LNCaP clone FGC (cell line): ENCODE measurements around the gene ZFAND3.

Source experiments
- DNase-seq: peaks from one replicate; pipeline ENCODE4 v3.0.0-alpha.2; 2011; ENCODE audit warnings: low read depth
- H3K4me3 ChIP-seq: 2 replicates; pipeline ENCODE4 v1.5.1; 2011; ENCODE audit warnings: mild to moderate bottlenecking, low read depth, low read length, control low read depth
- TF ChIP-seq, protein P1 (sequence below): IDR thresholded peaks from 2 replicates; pipeline ENCODE4 v1.5.1; 2012; ENCODE audit warnings: mild to moderate bottlenecking; ENCODE audit not compliant: control insufficient read depth, insufficient read depth; ENCODE audit errors: extremely low read depth

The ZFAND3 gene

DNA sequence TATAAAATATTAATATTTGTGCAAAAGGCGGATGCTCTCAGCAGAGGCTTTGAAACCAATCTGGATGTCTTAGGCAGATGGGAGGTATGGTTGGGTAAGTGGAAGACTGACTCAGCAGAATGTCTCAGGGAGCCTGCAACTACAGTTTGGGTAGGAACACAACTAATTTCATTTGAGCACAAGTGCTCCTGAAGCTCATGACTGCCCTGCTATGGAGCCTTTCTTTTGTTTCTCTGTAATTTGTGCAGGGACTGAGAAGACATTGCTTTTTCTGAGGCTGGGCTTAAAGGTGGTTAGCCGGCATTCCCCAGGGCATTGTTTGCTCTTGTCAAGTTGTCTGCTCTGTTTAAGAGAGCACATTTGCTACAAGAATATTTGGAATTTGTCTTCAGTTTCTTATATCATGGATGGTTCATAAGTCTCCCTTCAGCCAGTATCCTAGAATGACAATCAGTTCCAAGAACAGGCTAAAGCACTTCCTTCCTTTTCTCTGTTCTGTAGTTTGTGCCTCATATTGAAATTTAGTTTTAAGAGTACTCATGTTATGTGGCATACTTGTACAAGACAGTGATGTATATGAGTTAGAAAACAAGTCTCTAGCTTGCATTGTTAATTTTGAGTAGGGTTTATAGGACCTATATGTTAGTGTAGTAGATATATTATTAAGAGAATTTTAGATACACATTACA is 208.3 kb downstream of the ZFAND3 start:
- no peak overlapping the region for H3K4me3 ChIP-seq
- no peak for DNase-seq
- TF ChIP-seq, protein P1, sequence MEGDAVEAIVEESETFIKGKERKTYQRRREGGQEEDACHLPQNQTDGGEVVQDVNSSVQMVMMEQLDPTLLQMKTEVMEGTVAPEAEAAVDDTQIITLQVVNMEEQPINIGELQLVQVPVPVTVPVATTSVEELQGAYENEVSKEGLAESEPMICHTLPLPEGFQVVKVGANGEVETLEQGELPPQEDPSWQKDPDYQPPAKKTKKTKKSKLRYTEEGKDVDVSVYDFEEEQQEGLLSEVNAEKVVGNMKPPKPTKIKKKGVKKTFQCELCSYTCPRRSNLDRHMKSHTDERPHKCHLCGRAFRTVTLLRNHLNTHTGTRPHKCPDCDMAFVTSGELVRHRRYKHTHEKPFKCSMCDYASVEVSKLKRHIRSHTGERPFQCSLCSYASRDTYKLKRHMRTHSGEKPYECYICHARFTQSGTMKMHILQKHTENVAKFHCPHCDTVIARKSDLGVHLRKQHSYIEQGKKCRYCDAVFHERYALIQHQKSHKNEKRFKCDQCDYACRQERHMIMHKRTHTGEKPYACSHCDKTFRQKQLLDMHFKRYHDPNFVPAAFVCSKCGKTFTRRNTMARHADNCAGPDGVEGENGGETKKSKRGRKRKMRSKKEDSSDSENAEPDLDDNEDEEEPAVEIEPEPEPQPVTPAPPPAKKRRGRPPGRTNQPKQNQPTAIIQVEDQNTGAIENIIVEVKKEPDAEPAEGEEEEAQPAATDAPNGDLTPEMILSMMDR: no peak

DNA sequence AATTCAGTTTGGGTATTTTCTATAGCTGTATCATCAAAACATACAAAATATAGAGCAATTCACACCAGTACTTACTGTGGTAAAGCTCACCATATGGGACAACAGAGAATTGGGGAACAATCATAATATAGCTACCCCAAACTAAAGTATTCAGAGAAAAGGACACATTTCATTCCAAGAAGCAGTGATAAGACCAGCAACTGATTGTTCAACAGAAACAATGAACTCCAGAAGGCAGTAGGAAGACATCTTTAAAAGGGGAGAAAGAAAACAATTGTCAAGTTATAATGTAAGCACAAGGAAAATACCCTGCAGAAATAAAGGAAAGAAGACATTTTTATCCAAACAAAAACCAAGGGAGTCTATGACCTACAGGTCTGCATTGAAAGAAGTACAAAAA is 210.9 kb downstream of the ZFAND3 start:
- TF ChIP-seq, protein P1: no peak
- no peak for DNase-seq
- H3K4me3 ChIP-seq: no peak overlapping the region

DNA sequence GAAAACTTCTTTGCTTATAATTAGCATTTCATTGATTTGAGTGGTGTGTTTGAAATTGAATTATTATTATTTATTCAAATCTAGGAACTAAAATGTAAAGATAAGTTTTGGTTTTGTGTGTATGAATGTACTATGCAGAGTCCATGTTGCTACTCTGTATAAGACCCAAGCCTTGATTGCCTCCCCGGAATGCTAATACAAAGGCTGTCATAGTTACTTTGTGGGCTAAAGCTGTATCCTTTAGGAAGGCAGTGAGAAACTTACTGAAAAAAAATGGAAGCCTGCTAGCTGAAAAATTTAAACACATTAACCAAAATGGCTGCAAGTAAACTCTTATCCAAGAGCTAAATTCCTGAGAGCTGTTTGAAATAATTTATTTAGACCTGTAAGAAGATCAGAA is 213.3 kb downstream of the ZFAND3 start:
- H3K4me3 ChIP-seq: no peak overlapping the region
- TF ChIP-seq, protein P1: no peak
- no peak for DNase-seq

DNA sequence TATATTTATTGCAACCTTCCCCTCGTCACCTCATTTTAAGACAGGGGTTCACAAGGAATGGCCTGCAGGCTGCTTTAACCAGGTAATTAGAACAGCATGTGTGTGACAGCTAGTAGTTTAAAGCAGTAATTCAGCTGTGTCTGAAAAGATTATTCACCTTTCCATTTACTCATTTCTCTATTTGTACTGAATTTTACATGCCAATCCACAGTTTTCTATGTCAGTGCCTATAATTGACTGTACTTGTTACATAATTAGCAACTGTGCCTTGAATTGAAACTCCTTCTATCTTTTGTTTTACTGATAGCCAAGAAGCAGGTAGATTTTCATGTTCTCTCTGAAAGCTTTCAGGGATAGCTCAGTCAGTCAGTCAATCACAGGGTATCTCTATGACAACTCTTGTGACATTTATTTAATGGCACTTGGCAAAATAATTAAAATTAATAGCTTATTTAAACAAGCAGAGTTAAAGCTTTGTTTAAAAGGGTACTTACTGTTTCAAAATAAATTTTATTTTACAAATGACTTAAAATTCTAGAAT is 214.0 kb downstream of the ZFAND3 start:
- DNase-seq: no peak
- H3K4me3 ChIP-seq: no peak overlapping the region
- TF ChIP-seq, protein P1: no peak

DNA sequence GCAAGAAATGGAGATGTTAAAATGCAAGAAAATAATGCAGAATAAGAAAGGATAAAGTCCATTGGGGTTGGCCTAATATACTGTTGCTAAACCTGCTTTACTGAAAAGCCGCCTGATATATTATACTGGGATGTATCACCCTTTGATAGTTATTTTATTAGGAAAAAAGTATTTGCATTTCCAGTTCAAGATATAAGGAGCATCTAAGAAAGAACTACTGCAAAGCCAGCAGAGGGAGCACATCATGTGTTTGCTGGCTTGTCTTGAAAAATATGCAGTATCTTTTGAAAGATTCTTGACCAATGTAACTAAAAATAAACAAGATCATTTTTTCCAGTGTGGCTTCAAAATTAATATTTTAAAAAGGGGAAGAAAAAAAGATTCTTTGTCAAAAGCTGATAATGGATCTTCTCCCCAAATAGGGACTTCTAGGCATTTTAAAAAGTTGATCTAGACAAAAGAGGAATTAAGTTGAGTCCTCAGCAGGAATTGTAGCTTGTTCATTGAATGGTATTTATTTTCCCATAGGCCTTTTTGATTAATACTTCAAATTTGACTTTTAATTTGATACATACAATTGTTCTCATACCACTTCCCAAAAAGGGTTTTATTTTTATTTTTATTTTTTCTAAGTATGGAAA is 214.9 kb downstream of the ZFAND3 start:
- peak; percentile 59 for DNase-seq
- no peak overlapping the region for H3K4me3 ChIP-seq
- TF ChIP-seq, protein P1: peak; percentile 55

DNA sequence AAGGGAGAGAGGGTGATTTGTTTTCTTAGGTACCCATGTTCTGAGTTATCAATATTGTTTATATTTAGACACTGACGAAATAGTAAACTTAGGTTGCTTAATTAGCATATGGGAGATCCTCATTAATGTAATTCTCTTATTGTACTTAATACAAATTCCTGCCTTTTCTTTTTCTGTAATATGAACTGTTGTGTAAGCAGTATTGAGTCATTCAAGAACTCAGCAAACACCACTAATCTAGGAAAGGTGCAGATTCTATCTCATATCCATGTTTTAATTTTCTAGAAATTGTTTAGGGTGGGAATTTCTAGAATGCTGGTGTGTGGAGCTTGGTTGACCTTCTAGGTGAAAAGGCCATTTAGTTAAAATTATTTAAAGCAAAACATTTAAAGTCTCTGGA is 216.0 kb downstream of the ZFAND3 start:
- TF ChIP-seq, protein P1: no peak
- no peak overlapping the region for H3K4me3 ChIP-seq
- DNase-seq: no peak

DNA sequence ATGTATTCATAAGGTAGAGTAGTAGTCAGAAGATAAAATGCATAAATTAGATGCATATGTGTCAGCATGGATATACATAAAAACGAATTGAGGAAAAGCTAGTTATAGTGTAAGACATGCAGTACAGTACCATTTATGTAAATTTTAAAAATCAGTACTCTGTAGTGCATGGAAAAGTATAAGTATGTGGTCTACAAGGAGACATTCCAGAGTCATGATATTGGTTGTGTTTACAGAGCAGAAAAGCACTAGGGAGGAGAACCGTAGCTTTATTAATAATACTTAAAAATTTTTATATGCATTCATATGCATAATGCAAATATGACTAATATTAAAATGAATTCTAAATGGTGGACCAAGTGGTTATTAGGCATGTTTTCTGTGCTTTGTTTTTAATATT is 220.0 kb downstream of the ZFAND3 start:
- H3K4me3 ChIP-seq: no peak overlapping the region
- no peak for DNase-seq
- TF ChIP-seq, protein P1: no peak
